Common myeloid progenitor, CD34-positive (primary cell): ENCODE data around the gene SPEF2.

ENCODE experiments used
- CTCF ChIA-PET: fragments of 350-600 bp; sonication (Branson Sonifier 250); formaldehyde crosslinking; loops from one replicate; lab custom pipeline; 2021; ENCODE audit warnings: antibody characterized with exemption; lab: Charles Lee
- POLR2A ChIA-PET: fragments of 350-600 bp; sonication (Branson Sonifier 250); formaldehyde crosslinking; loops from one replicate; lab custom pipeline; 2021; ENCODE audit warnings: antibody characterized with exemption; lab: Charles Lee
- DNase-seq, 3 donors: peaks; one replicate each; pipeline versions ENCODE4 v3.0.0 to v3.0.0-alpha.2; 2013
- H3K27ac ChIP-seq, 2 experiments: 1 replicate in 1 of 2; 2 replicates in 1 of 2; pipeline ENCODE4 v1.7.0; 2013; ENCODE audit warnings: inconsistent platforms in 2 of 2, low read length in 2 of 2, mild to moderate bottlenecking in 2 of 2, low read depth in 1 of 2, moderate library complexity in 1 of 2; ENCODE audit not compliant: severe bottlenecking in 2 of 2, insufficient read depth in 1 of 2, poor library complexity in 1 of 2
- H3K27me3 ChIP-seq, 5 experiments: replicated peaks in 2 of 5; 1 replicate in 3 of 5; 2 replicates in 2 of 5; pipeline versions ENCODE4 v1.6.1 to v1.7.0; 2013; ENCODE audit warnings: low read length in 4 of 5, mild to moderate bottlenecking in 2 of 5, moderate library complexity in 2 of 5, inconsistent platforms in 1 of 5; ENCODE audit not compliant: insufficient read depth in 5 of 5, control insufficient read depth in 4 of 5
- H3K36me3 ChIP-seq, 4 experiments: 1 replicate in 2 of 4; 2 replicates in 2 of 4; pipeline versions ENCODE4 v1.6.1 to v1.7.0; 2013; ENCODE audit warnings: low read length in 3 of 4, control low read depth in 1 of 4, mild to moderate bottlenecking in 1 of 4; ENCODE audit not compliant: control insufficient read depth in 4 of 4, insufficient read depth in 4 of 4
- H3K4me1 ChIP-seq, 4 experiments: 1 replicate in 3 of 4; 2 replicates in 1 of 4; pipeline versions ENCODE4 v1.6.1 to v1.7.1; 2013; ENCODE audit warnings: low read length in 3 of 4, mild to moderate bottlenecking in 3 of 4, control low read depth in 1 of 4, inconsistent platforms in 1 of 4, moderate library complexity in 1 of 4; ENCODE audit not compliant: control insufficient read depth in 4 of 4, insufficient read depth in 4 of 4; ENCODE audit errors: control extremely low read depth in 1 of 4
- H3K4me3 ChIP-seq, 7 experiments: 1 replicate in 4 of 7; 2 replicates in 3 of 7; pipeline versions ENCODE4 v1.5.1 to v1.7.0; 2013; ENCODE audit warnings: mild to moderate bottlenecking in 7 of 7, low read length in 6 of 7, moderate library complexity in 6 of 7, inconsistent platforms in 2 of 7, low read depth in 2 of 7, control low read depth in 1 of 7; ENCODE audit not compliant: insufficient read depth in 4 of 7, control insufficient read depth in 1 of 7; ENCODE audit errors: extremely low read depth in 1 of 7
- H3K9me3 ChIP-seq, 5 experiments: 1 replicate in 4 of 5; 2 replicates in 1 of 5; pipeline versions ENCODE4 v1.6.1 to v1.7.1; 2013; ENCODE audit warnings: low read length in 4 of 5, mild to moderate bottlenecking in 2 of 5, inconsistent platforms in 1 of 5, low read depth in 1 of 5, moderate library complexity in 1 of 5; ENCODE audit not compliant: control insufficient read depth in 4 of 5, insufficient read depth in 2 of 5; ENCODE audit errors: control extremely low read depth in 1 of 5
- WGBS: methylation state at CpG from one replicate; pipeline ENCODE4 v1.1.5; 2013; ENCODE audit not compliant: insufficient coverage; 5-methylcytosine and 5-hydroxymethylcytosine counted together

SPEF2 gene

DNA sequence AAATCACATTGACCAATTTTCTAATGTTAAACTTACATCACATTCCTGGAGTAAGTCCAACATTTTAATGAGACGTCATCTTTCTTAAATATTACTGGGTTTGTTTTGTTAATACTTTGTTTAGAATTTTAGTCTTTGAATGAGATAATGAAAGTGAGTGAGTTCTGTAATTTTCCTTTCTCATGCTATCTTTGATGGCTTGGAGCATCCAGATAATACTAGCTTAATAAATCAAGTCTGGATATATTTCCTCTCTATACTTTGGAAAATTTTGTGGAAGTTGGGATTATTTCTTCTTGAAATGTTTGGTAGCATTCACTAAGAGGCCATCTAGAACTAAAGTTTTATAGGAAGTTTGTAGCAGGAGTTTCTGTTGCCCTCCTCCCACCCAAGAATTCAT is 148.3 kb downstream of the SPEF2 start:
- H3K27ac ChIP-seq = no peak overlapping the region
- POLR2A ChIA-PET = no interaction called here
- no peaks in the 10 kb centered on the region for H3K36me3 ChIP-seq
- H3K27me3 ChIP-seq = no peaks in the 10 kb centered on the region
- no peak for DNase-seq
- H3K9me3 ChIP-seq = no peaks in the 10 kb centered on the region
- no peaks in the 10 kb centered on the region for H3K4me1 ChIP-seq
- no CpG with 5 or more reads among the region's 1 CpG for WGBS
- no peak overlapping the region for H3K4me3 ChIP-seq
- CTCF ChIA-PET = no interaction called here

- ChIA-PET POLR2A (no interaction called here), CTCF (no interaction called here)
- H3K4me3 ChIP-seq = no peak overlapping the region
- DNase-seq = no peak
- WGBS = 100% methylated on average over 6 of the region's 6 CpGs
- no peaks in the 10 kb centered on the region for H3K27me3 ChIP-seq
- H3K4me1 ChIP-seq = no peaks in the 10 kb centered on the region
- no peaks in the 10 kb centered on the region for H3K36me3 ChIP-seq
- H3K9me3 ChIP-seq = no peaks in the 10 kb centered on the region
- no peak overlapping the region for H3K27ac ChIP-seq
These were observed 153.6 kb downstream of the SPEF2 start for GRCh38 chr5:35771300-35771699.

DNA sequence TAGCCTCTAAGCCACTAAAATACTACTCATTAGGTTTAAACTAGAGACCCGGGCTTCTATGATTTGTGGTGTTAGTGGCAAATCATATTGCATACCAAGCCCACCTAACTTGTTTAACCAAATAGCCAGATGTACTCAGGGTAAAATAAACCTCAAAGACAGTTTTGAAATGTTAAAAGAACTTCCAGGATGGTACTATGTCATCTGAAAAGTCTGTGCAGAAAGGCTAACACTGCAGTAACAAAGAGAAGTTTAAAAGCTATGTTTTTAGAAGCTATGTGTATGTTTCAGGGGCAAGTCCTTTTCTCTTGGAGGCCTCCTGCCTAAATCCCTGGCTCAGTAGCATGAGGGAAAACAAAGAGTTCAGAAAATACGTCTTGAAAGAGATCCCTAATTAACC is 154.2 kb downstream of the SPEF2 start:
- no peak overlapping the region for H3K4me3 ChIP-seq
- H3K4me1 ChIP-seq = no peaks in the 10 kb centered on the region
- H3K27ac ChIP-seq = no peak overlapping the region
- DNase-seq = no peak
- no peaks in the 10 kb centered on the region for H3K9me3 ChIP-seq
- CTCF ChIA-PET = no interaction called here
- POLR2A ChIA-PET = no interaction called here
- no peaks in the 10 kb centered on the region for H3K36me3 ChIP-seq
- H3K27me3 ChIP-seq = no peaks in the 10 kb centered on the region
- WGBS = no CpG with 5 or more reads among the region's 2 CpGs

DNA sequence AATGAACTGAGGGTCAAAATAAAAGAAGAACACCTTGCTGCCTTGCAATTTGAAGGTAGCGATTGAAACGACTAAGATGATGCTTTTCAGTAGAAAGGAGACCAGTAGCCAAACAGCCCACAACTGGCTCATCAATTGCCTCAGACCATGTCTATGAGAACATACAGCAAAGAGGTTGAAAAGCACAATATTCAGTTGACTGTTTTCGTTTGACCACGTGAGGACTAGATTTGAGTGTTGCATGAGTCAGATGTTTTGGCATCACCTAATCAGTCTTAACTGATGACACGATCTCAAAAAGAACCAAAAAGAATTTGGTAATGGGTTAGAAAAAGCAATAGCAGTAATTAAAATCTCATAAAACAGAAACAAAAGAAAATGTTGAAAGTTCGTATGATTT is 156.3 kb downstream of the SPEF2 start:
- H3K4me1 ChIP-seq = no peaks in the 10 kb centered on the region
- H3K9me3 ChIP-seq = no peaks in the 10 kb centered on the region
- CTCF ChIA-PET = no interaction called here
- DNase-seq = no peak
- H3K27me3 ChIP-seq = no peaks in the 10 kb centered on the region
- no peaks in the 10 kb centered on the region for H3K36me3 ChIP-seq
- POLR2A ChIA-PET = no interaction called here
- H3K4me3 ChIP-seq = no peak overlapping the region
- WGBS = 100% methylated on average over 4 of the region's 6 CpGs
- no peak overlapping the region for H3K27ac ChIP-seq

- no peak for DNase-seq
- POLR2A ChIA-PET = no interaction called here
- Histone ChIP-seq H3K4me3 (no peak overlapping the region), H3K36me3 (no peaks in the 10 kb centered on the region), H3K9me3 (no peaks in the 10 kb centered on the region), H3K27me3 (no peaks in the 10 kb centered on the region), H3K4me1 (peaks cover 0 to 11% (median 7%) of the 10 kb centered on the region in 4 experiments), H3K27ac (no peak overlapping the region)
- CTCF ChIA-PET = interaction anchor here (0.8 to 9.0 kb wide), 16 partner anchors 8 to 160 kb away, joined by 3 to 127 read pairs (median 4); partner anchors contain the start of gene SPEF2
These were observed 159.1 kb downstream of the SPEF2 start for GRCh38 chr5:35776757-35777156.

DNA sequence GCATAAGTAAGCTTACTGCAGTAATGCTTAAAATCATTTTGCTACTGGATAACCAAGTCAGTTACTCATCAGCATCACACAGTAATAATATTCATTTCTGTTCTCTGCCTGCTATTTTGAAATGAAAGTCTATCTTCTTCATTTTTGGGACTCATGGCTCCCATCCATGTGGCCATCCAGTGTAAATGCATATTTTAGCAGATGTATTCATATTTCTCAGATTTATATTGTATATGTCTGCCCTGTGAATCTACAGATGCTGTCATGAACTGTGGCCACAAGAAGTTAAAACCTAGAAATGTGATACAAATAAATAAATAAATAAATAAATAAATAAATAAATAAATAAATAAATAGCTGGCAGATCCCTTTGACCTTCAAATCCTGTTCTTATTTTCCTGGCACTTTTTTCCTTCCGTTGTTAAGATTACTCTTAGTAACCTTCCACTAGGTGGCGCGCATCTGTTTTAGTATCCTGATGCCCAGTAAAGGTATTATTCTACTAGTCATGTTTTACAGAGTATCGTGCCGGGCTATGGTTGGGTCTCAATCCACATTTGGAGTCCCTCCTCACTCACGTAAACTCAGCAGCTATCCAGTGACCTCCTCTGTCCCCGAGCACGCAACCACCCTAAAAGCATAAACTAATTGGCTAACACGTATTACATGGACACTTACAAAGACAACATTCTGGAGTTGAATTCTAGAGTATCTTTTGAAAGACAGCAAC is 159.9 kb downstream of the SPEF2 start:
- ChIA-PET POLR2A (no interaction called here), CTCF (interaction anchor here (0.8 to 9.0 kb wide), 20 partner anchors 9 to 160 kb away, joined by 3 to 127 read pairs (median 4); partner anchors contain the start of gene SPEF2)
- Histone ChIP-seq H3K36me3 (no peaks in the 10 kb centered on the region), H3K27ac (no peak overlapping the region), H3K27me3 (no peaks in the 10 kb centered on the region), H3K4me1 (peaks cover 0 to 14% (median 7%) of the 10 kb centered on the region in 4 experiments), H3K9me3 (no peaks in the 10 kb centered on the region), H3K4me3 (no peak overlapping the region)
- DNase-seq = peak; percentile 69 to 83 (median 77)
- 0% methylated on average over 3 of the region's 9 CpGs for WGBS

DNA sequence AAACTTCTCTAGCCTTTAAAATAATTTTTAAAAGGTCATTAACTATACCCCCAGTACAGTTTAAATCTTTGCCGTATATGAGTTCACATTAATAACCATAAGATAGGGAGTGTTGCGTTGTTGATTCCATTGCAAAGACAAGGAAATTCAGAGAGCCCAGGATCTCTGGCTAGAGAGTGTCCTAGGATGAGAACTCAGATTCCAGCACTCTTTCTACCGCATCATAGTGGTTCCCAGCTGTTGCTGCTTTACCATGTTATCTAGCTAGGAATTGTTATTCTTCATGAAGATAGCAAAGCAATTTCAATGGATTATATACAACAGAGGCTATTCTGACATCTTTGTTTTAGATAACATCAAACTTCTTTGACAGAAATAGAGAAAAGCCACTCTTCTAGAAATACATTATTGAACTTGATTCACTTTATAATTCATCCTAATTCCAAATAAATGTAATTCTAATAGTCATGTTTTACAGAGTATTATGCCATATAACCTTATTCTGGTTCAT is 160.7 kb downstream of the SPEF2 start:
- Histone ChIP-seq H3K27ac (no peak overlapping the region), H3K27me3 (no peaks in the 10 kb centered on the region), H3K36me3 (no peaks in the 10 kb centered on the region), H3K4me1 (peaks cover 0 to 14% (median 7%) of the 10 kb centered on the region in 4 experiments), H3K4me3 (no peak overlapping the region), H3K9me3 (no peaks in the 10 kb centered on the region)
- DNase-seq = no peak
- ChIA-PET POLR2A (no interaction called here), CTCF (interaction anchor here (0.8 to 9.0 kb wide), 16 partner anchors 13 to 148 kb away, joined by 3 to 127 read pairs (median 4); no protein-coding TSS in a partner anchor)
- 100% methylated on average over 2 of the region's 3 CpGs for WGBS
